Endodermal cell (in vitro differentiated cells): ENCODE measurements around the gene ERC1. TPM values are rescaled to one million over a fixed set of nuclear protein-coding genes. Genes with fewer than 3 reads are reported as not detected.

Experiments used
- DNase-seq: peaks from one replicate; pipeline ENCODE4 v3.0.0-alpha.2; 2017
- H3K27ac ChIP-seq: 2 replicates; pipeline ENCODE4 v1.5.1; 2013; ENCODE audit warnings: mild to moderate bottlenecking, low read depth, low read length, moderate library complexity
- H3K27me3 ChIP-seq: 2 replicates; pipeline ENCODE4 v1.6.1; 2013; ENCODE audit warnings: mild to moderate bottlenecking, low read length, moderate library complexity; ENCODE audit not compliant: insufficient read depth, control insufficient read depth, poor library complexity, severe bottlenecking
- H3K36me3 ChIP-seq: 2 replicates; pipeline ENCODE4 v1.7.0; 2013; ENCODE audit warnings: mild to moderate bottlenecking, low read length, moderate library complexity; ENCODE audit not compliant: control insufficient read depth, insufficient read depth
- H3K4me1 ChIP-seq: one replicate; pipeline ENCODE4 v1.7.0; 2013; ENCODE audit warnings: low read length; ENCODE audit not compliant: control insufficient read depth, insufficient read depth
- H3K4me3 ChIP-seq: 2 replicates; pipeline ENCODE4 v1.5.1; 2013; ENCODE audit warnings: mild to moderate bottlenecking, low read length, moderate library complexity
- H3K9ac ChIP-seq: 2 replicates; pipeline ENCODE4 v1.6.1; 2013; ENCODE audit warnings: mild to moderate bottlenecking, low read length, moderate library complexity; ENCODE audit not compliant: poor library complexity, severe bottlenecking; ENCODE audit errors: extremely low read depth
- H3K9me3 ChIP-seq: 2 replicates; pipeline ENCODE4 v1.6.1; 2013; ENCODE audit warnings: mild to moderate bottlenecking, low read length, moderate library complexity; ENCODE audit not compliant: control insufficient read depth
- H3K27ac Mint-ChIP-seq: 2 replicates; pipeline ENCODE4 v1.8.0; 2020; ENCODE audit warnings: mixed read lengths
- H3K27me3 Mint-ChIP-seq: 2 replicates; pipeline ENCODE4 v1.8.0; 2021; ENCODE audit warnings: mild to moderate bottlenecking, mixed read lengths; ENCODE audit not compliant: insufficient read depth
- H3K36me3 Mint-ChIP-seq: 2 replicates; pipeline ENCODE4 v1.8.0; 2020; ENCODE audit warnings: low read depth, mixed read lengths
- H3K4me1 Mint-ChIP-seq: 2 replicates; pipeline ENCODE4 v1.8.0; 2020; ENCODE audit warnings: mixed read lengths
- H3K4me3 Mint-ChIP-seq: 2 replicates; pipeline ENCODE4 v1.8.0; 2020; ENCODE audit warnings: mild to moderate bottlenecking, moderate library complexity, mixed read lengths
- H3K9me3 Mint-ChIP-seq: 2 replicates; pipeline ENCODE4 v1.8.0; 2020; ENCODE audit warnings: mild to moderate bottlenecking, mixed read lengths
- WGBS, 2 experiments: methylation state at CpG; one replicate each; pipeline versions ENCODE4 v1.1.5 to v1.1.7; 2013; ENCODE audit warnings: missing lambda C conversion rate in 2 of 2, mixed read lengths in 1 of 2; ENCODE audit not compliant: insufficient coverage in 1 of 2, insufficient read length in 1 of 2; 5-methylcytosine and 5-hydroxymethylcytosine counted together
- total RNA-seq, 2 donors: library from RNA; stranded (reverse); fragmentation: NEBNext Ultra II Directional in 1 of 2; extraction: Animal tissue kit (Norgen Biotek cat#: 25700) in 1 of 2; gene quantifications; 2 replicates in 1 of 2; 3 replicates in 1 of 2; pipeline ENCODE4 v1.2.1, GENCODE V29; 2021
- TF ChIP-seq, protein P1 (sequence below): fragments of 200-600 bp; sonication (generic); conservative IDR thresholded peaks from 2 replicates; pipeline ENCODE4 v1.5.0; 2021; ENCODE audit warnings: antibody characterized with exemption, mild to moderate bottlenecking

The ERC1 gene
- total RNA-seq, 2 donors from 2014 or later = 60.6 to 159 TPM

GRCh38 chr12:969821-970220, 21.2 kb upstream of the ERC1 start:
- Histone ChIP-seq H3K9ac (no peak overlapping the region), H3K9me3 (no peaks in the 10 kb centered on the region), H3K4me1 (peaks cover 8% of the 10 kb centered on the region), H3K27me3 (no peaks in the 10 kb centered on the region), H3K27ac (no peak overlapping the region), H3K36me3 (no peaks in the 10 kb centered on the region), H3K4me3 (no peak overlapping the region)
- DNase-seq = no peak
- Mint-ChIP-seq H3K27ac (no peak overlapping the region), H3K4me3 (no peak overlapping the region), H3K4me1 (peaks cover 14% of the 10 kb centered on the region), H3K9me3 (peaks cover 7% of the 10 kb centered on the region), H3K27me3 (no peaks in the 10 kb centered on the region), H3K36me3 (peaks cover 8% of the 10 kb centered on the region)
- TF ChIP-seq, protein P1, sequence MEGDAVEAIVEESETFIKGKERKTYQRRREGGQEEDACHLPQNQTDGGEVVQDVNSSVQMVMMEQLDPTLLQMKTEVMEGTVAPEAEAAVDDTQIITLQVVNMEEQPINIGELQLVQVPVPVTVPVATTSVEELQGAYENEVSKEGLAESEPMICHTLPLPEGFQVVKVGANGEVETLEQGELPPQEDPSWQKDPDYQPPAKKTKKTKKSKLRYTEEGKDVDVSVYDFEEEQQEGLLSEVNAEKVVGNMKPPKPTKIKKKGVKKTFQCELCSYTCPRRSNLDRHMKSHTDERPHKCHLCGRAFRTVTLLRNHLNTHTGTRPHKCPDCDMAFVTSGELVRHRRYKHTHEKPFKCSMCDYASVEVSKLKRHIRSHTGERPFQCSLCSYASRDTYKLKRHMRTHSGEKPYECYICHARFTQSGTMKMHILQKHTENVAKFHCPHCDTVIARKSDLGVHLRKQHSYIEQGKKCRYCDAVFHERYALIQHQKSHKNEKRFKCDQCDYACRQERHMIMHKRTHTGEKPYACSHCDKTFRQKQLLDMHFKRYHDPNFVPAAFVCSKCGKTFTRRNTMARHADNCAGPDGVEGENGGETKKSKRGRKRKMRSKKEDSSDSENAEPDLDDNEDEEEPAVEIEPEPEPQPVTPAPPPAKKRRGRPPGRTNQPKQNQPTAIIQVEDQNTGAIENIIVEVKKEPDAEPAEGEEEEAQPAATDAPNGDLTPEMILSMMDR = no peak
- WGBS, 2 experiments = 29 to 88% methylated on average over 1 to 8 of the region's 8 CpGs

GRCh38 chr12:971991-972390, 19.0 kb upstream of the ERC1 start:
- Histone ChIP-seq H3K9ac (no peak overlapping the region), H3K27me3 (no peaks in the 10 kb centered on the region), H3K4me1 (peaks cover 8% of the 10 kb centered on the region), H3K36me3 (no peaks in the 10 kb centered on the region), H3K4me3 (no peak overlapping the region), H3K9me3 (no peaks in the 10 kb centered on the region), H3K27ac (no peak overlapping the region)
- TF ChIP-seq, protein P1 = no peak
- no peak for DNase-seq
- Mint-ChIP-seq H3K4me3 (no peak overlapping the region), H3K36me3 (peaks cover 8% of the 10 kb centered on the region), H3K4me1 (peaks cover 14% of the 10 kb centered on the region), H3K9me3 (peaks cover 7% of the 10 kb centered on the region), H3K27me3 (no peaks in the 10 kb centered on the region), H3K27ac (no peak overlapping the region)
- WGBS, 2 experiments = 94 to 97% methylated on average over 2 to 4 of the region's 4 CpGs

GRCh38 chr12:974271-974862, 16.7 kb upstream of the ERC1 start:
- peaks cover 7% of the 10 kb centered on the region for H3K9me3 Mint-ChIP-seq
- H3K27me3 Mint-ChIP-seq = no peaks in the 10 kb centered on the region
- TF ChIP-seq, protein P1 = no peak
- peaks cover 5% of the 10 kb centered on the region for H3K4me1 Mint-ChIP-seq
- peaks cover 12% of the 10 kb centered on the region for H3K36me3 Mint-ChIP-seq
- Histone ChIP-seq H3K4me1 (no peaks in the 10 kb centered on the region), H3K9me3 (no peaks in the 10 kb centered on the region), H3K9ac (no peak overlapping the region), H3K4me3 (no peak overlapping the region), H3K36me3 (no peaks in the 10 kb centered on the region), H3K27me3 (no peaks in the 10 kb centered on the region), H3K27ac (no peak overlapping the region)
- no peak for DNase-seq
- WGBS, 2 experiments = 60 to 95% methylated on average over 1 to 4 of the region's 4 CpGs
- H3K27ac Mint-ChIP-seq = no peak overlapping the region
- no peak overlapping the region for H3K4me3 Mint-ChIP-seq
